Upper lobe of right lung (tissue), 1 donor: Measurements from ENCODE around the gene SH3TC1. TPM values are rescaled to one million over a fixed set of nuclear protein-coding genes. Genes with fewer than 3 reads are reported as not detected.
A peak's percentile ranks its signal among the peaks of the same experiment; 100 is the strongest.

Experiments used
- ATAC-seq: fragments of 200-7000 bp; cut with Tn5 transposase; one replicate; pipeline ENCODE4 v1.9.1; 2020; ENCODE audit warnings: mild to moderate bottlenecking, moderate library complexity
- DNase-seq: peaks from one replicate; pipeline ENCODE4 v3.0.0-alpha.2; 2020
- H3K27ac ChIP-seq: fragments of 200-600 bp; one replicate; pipeline ENCODE4 v1.8.0; 2022
- H3K27me3 ChIP-seq: fragments of 200-600 bp; one replicate; pipeline ENCODE4 v1.8.0; 2022; ENCODE audit warnings: mild to moderate bottlenecking
- H3K36me3 ChIP-seq: fragments of 200-600 bp; one replicate; pipeline ENCODE4 v1.8.0; 2022
- H3K4me1 ChIP-seq: fragments of 200-600 bp; one replicate; pipeline ENCODE4 v1.8.0; 2022
- H3K4me3 ChIP-seq: fragments of 200-600 bp; one replicate; pipeline ENCODE4 v1.8.0; 2022; ENCODE audit warnings: mild to moderate bottlenecking
- H3K9me3 ChIP-seq: fragments of 200-600 bp; one replicate; pipeline ENCODE4 v1.8.0; 2022
- intact Hi-C: fragments of 100-400 bp; cut with DNase I; formaldehyde crosslinking; loops from one replicate; pipeline ENCODE4 v1.11.0; 2022
- total RNA-seq: library from RNA; stranded (reverse); fragmentation: NEBNext Ultra II Directional; extraction: Animal tissue kit (Norgen Biotek cat#: 25700); gene quantifications from one replicate; pipeline ENCODE4 v1.2.1, GENCODE V29; 2021
- TF ChIP-seq, protein P1 (sequence below): fragments of 200-600 bp; IDR thresholded peaks from one replicate; pipeline ENCODE4 v1.8.0; 2022; ENCODE audit warnings: antibody characterized with exemption
- donor health status: DM: no; HTN: yes; CAD: no; lungs with severe emphysema.

Gene SH3TC1
- total RNA-seq, 1 donor from 2014 or later, result 71.7 TPM

DNA sequence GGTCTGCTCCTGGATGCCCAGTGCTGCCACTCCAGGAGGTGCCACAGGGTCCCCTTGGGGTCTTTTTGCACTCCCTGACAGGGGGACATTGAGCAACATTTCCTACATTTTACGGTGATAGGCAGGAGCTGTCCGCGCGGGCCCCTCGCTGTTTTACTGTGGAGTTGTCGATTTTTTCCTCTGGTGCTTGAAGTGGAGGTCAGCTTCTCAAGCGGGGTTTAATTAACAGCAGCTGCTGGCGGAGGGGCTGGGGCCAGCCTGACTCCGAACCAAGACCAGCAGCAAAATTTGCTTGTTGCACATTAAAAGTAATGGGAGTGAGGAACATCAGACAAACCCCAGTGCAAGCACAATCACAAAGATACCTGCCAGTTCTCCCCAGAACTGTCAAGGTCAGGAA is 13.2 kb upstream of the SH3TC1 start:
- intact Hi-C loops, result no loop called here
- Histone ChIP-seq H3K4me3 (no peak overlapping the region), H3K27ac (no peak overlapping the region), H3K9me3 (no peaks in the 10 kb centered on the region), H3K4me1 (peaks cover 55% of the 10 kb centered on the region), H3K36me3 (no peaks in the 10 kb centered on the region), H3K27me3 (no peaks in the 10 kb centered on the region)
- ATAC-seq (no peak), DNase-seq (no peak)
- TF ChIP-seq, protein P1, sequence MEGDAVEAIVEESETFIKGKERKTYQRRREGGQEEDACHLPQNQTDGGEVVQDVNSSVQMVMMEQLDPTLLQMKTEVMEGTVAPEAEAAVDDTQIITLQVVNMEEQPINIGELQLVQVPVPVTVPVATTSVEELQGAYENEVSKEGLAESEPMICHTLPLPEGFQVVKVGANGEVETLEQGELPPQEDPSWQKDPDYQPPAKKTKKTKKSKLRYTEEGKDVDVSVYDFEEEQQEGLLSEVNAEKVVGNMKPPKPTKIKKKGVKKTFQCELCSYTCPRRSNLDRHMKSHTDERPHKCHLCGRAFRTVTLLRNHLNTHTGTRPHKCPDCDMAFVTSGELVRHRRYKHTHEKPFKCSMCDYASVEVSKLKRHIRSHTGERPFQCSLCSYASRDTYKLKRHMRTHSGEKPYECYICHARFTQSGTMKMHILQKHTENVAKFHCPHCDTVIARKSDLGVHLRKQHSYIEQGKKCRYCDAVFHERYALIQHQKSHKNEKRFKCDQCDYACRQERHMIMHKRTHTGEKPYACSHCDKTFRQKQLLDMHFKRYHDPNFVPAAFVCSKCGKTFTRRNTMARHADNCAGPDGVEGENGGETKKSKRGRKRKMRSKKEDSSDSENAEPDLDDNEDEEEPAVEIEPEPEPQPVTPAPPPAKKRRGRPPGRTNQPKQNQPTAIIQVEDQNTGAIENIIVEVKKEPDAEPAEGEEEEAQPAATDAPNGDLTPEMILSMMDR, result no peak

DNA sequence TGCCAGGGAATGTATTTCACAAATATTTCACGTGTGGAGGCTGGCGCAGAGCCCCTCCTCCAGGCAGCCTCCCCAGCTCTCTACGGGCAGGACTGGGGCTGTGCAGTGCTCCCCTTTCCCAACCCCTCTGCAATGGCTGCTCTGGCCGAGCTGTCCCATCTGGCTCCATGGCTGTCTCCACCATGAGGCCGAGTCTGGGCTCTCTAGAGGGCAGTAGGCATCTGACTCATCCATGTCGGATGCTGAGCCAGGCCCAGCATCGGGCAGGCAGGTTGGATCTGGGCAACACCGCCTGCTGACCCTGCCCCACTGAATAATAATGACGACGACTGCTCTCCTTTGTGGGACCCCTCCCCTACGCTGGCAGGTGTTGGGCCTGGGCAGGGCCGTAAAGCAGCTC is 11.0 kb upstream of the SH3TC1 start:
- no peak for DNase-seq
- peaks cover 54% of the 10 kb centered on the region for H3K4me1 ChIP-seq
- H3K27me3 ChIP-seq, result no peaks in the 10 kb centered on the region
- no peak overlapping the region for H3K27ac ChIP-seq
- intact Hi-C loops, result no loop called here
- H3K4me3 ChIP-seq, result no peak overlapping the region
- H3K36me3 ChIP-seq, result no peaks in the 10 kb centered on the region
- no peaks in the 10 kb centered on the region for H3K9me3 ChIP-seq
- ATAC-seq, result no peak
- TF ChIP-seq, protein P1, result no peak

DNA sequence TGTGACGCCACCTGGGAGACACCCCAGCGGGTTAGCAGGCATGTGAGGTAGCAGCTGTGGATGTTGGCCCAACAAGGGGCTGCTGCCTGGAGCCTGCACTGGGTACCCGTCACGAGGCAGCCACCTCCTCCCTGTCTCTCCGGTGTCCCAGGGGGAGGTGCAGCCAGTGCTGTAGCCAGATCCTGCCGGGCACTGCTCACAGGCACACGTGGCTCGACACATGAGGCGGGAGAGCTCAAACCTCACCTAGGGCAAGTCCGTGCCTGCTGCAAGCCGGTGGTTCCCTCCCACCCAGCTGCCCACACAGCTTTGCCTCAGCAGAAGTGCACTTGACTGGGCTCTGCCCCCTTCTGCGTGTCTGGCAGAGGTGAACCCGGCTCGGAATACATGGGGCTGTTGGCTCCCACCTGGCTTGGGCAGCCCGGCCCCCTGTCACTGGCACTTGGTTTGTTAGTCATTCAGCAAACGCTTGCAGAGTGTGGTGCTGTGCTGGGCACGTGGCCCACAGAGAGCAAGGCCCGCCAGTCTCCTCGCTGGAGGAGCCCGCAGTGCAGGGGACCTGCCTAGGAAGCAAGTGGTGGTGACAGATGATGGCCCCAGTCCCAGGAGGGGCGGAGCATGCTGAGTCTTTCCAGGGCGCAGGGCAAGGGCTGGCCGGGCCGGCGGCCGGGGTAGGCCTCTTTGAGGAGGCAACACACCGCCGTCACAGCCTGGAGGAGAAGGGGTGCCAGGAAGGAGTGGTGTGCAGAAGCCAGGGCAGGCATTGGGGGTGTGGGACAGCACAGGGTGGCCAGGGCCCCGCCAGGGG is 10.1 kb upstream of the SH3TC1 start:
- ATAC-seq, result peak; percentile 76
- peaks cover 49% of the 10 kb centered on the region for H3K4me1 ChIP-seq
- intact Hi-C loops, result no loop called here
- peak; percentile 89 for DNase-seq
- H3K27me3 ChIP-seq, result no peaks in the 10 kb centered on the region
- no peaks in the 10 kb centered on the region for H3K36me3 ChIP-seq
- H3K4me3 ChIP-seq, result no peak overlapping the region
- H3K9me3 ChIP-seq, result no peaks in the 10 kb centered on the region
- H3K27ac ChIP-seq, result peak overlapping the region; percentile 86
- TF ChIP-seq, protein P1, result no peak

DNA sequence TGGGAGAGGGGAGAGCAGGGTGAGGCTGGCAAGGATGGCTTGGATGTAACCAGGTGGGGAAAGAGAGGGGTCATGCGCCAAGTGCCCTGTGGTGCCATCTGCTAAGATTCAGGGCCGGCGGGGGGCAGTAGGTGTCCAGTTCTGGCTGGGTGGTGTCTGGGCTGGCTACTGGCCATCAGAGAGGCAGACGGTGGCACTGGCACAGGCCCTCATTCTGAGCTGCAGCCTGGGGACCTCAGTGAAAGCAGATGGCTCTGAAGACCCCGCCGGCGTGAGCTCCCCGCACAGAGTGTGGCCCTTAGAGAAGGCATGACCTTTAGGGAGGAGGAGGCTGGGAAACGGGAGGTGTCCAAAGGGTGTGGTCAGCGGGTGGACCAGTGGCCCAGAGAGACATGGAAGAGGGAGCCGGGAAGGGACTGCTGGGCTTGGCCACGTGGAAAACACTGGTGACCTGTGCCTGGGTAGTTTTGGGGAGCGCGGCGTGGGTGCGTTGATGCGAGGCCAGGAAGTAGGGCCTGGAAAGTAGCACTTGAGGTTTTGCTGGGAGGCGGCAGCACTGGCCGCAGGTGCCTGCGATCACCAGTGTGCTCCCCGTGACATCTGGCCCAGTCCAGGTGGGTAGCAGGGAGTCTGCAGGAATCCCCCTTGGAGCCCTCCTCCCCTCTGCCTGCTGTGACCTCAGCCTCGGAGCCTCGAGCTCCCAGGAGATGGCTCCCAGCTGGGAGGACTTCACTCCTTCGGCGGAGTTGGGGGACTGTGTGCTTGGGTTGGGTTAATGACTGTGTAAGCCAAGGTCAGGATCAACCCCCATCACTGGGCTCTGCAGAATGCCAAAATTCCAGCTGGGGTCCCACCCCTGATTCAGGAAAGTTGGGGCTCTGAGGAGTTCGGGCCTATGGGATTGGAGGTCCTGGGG is 9.3 kb upstream of the SH3TC1 start:
- intact Hi-C loops, result no loop called here
- Histone ChIP-seq H3K27ac (peak overlapping the region; percentile 86), H3K36me3 (no peaks in the 10 kb centered on the region), H3K4me1 (peaks cover 49% of the 10 kb centered on the region), H3K4me3 (no peak overlapping the region), H3K9me3 (no peaks in the 10 kb centered on the region), H3K27me3 (no peaks in the 10 kb centered on the region)
- ATAC-seq, result no peak
- DNase-seq, result no peak
- TF ChIP-seq, protein P1, result no peak

DNA sequence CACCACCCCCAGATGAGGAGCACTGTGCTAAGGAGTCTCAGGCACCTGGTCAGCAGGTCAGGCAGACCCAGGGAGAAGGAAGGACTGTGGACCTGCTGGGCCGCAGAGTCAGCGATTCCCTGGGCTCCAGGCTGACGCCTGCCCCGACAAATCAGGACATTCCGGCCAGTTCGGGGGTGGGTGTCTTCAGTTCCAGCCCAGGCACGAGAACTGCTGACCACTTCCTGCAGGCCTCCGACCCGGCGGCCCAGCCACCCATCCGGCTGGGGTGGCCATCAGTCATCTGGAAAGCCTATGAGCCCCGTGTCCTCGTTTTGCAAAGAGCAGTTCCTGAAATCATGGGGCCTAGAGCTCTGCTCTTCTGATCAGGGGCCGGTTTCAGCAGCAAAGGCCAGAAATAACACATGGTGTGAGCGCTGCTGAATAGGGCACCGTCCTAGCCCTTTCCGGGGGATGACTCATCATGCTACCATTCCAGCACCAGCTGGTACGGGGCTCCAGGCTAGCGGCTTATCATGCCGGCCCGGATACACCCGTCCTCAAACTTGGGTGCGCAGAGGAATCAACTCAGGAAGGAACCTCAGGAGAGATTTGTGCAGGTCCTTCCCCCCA is 7.8 kb upstream of the SH3TC1 start:
- peak; percentile 84 for DNase-seq
- H3K27me3 ChIP-seq, result no peaks in the 10 kb centered on the region
- TF ChIP-seq, protein P1, result no peak

More for the DNA sequence above, 7.8 kb upstream of the SH3TC1 start:
- ATAC-seq, result peak; percentile 74
- no peaks in the 10 kb centered on the region for H3K9me3 ChIP-seq
- H3K36me3 ChIP-seq, result no peaks in the 10 kb centered on the region
- peaks cover 53% of the 10 kb centered on the region for H3K4me1 ChIP-seq
- intact Hi-C loops, result no loop called here
- H3K4me3 ChIP-seq, result no peak overlapping the region
- peak overlapping the region; percentile 86 for H3K27ac ChIP-seq
